H1 (cell line): ENCODE results near the gene HOXA13. TPM values are rescaled to one million over a fixed set of nuclear protein-coding genes. Genes with fewer than 3 reads are reported as not detected.

ENCODE experiments used
- BCL11A ChIP-seq, 2 experiments: IDR thresholded peaks; one replicate each; pipeline ENCODE4 v1.6.1; 2011; ENCODE audit warnings: low read depth in 2 of 2, low read length in 2 of 2, mild to moderate bottlenecking in 2 of 2
- SUZ12 ChIP-seq: fragments of 200-600 bp; sonication (generic); IDR thresholded peaks from 2 replicates; pipeline ENCODE4 v1.6.1; 2012; ENCODE audit warnings: mild to moderate bottlenecking, inconsistent platforms, low read length, moderate library complexity, mixed read lengths
- polyA plus RNA-seq, 7 experiments: library from polyadenylated mRNA; depleted of rRNA in 3 of 7; stranded (reverse) in 5 of 7; unstranded in 2 of 7; fragments of >200 nt in 5 of 7; fragments of 200-250 nt in 2 of 7; gene quantifications; 1 replicate in 5 of 7; 2 replicates in 1 of 7; 4 replicates in 1 of 7; pipeline versions ENCODE4 v1.2.1 to v1.2.3, GENCODE V29; 2011 to 2013; ENCODE audit warnings: missing spikeins in 2 of 7, mixed read lengths in 2 of 7
- total RNA-seq: library from RNA; stranded (reverse); fragmentation: NEBNext Ultra II Directional; extraction: Animal tissue kit (Norgen Biotek cat#: 25700); gene quantifications from 2 replicates; pipeline ENCODE4 v1.2.1, GENCODE V29; 2021

The HOXA13 gene
- total and polyA plus RNA-seq, 2 of the 8 experiments (the other 6 are each of a cell fraction or from before 2014, with no cell fraction given), result not detected

- TF ChIP-seq SUZ12 (peak; percentile 100), BCL11A (IDR thresholded peaks at IDR 0.05; ENCODE audit: low read depth in 2 of 2, low read length in 2 of 2) (no peak)
- TF ChIP-seq, all 59 proteins: peak for 7
Measured at GRCh38 chr7:27224983-27225934, 25.4 kb upstream of the HOXA13 start (continued).
